ENCODE data around the gene THAP8.

THAP8 gene

DNA sequence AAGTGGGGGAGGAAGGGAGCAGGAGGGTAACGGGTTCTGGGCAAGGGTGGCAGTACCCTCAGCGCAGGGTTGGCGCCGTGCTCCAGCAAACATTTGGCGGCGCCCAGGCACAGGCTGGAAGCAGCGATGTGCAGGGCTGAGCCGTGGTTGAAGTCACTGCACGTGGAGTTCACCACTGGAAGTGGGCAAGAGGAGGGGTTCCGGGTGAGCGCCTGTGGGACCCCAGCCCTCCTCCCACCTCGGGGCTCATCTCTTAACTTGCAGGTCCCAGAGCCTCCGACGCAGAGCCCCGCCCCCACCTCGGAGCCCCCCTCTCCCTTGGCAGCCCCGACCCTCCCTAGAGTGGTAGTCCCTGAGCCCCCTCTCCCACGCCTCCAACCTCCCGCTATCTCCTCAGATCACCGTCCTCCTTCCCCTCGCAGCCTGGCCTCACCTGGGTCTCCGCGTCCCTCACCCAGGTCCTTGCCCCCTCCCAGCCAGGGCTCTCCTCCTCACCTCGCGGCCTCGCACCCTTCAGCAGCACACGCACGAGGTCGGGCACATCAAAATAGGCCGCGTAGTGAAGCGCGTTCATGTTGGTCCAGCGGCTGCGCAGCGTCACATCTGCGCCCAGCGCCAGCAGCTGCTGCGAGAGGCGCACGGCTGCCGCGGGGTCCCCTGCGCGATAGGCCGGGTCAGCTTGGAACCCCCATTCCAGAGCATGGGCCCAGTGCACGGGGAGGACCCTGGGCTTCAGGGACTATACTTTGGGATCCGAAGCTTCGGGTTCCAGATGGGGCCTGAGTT is 27.8 kb downstream of the THAP8 start:
- peaks cover 10 to 47% of the 10 kb centered on the region in 2 donors for H3K36me3 ChIP-seq (ENCODE audit: control insufficient read depth in 1 of 2, insufficient read depth in 2 of 2, low read length in 2 of 2)
- H3K27me3 ChIP-seq (ENCODE audit: low read depth, low read length), result no peaks in the 10 kb centered on the region
- no peak overlapping the region for H3K4me3 ChIP-seq (ENCODE audit: low read depth in 1 of 2, low read length in 2 of 2)
- no peak overlapping the region for H3K27ac ChIP-seq (ENCODE audit: low read length)
- no peaks in the 10 kb centered on the region for H3K9me3 ChIP-seq (ENCODE audit: control insufficient read depth in 1 of 2, low read length in 2 of 2)
- no peaks in the 10 kb centered on the region for H3K4me1 ChIP-seq (ENCODE audit: control insufficient read depth in 1 of 2, insufficient read depth in 2 of 2, low read length in 2 of 2)

DNA sequence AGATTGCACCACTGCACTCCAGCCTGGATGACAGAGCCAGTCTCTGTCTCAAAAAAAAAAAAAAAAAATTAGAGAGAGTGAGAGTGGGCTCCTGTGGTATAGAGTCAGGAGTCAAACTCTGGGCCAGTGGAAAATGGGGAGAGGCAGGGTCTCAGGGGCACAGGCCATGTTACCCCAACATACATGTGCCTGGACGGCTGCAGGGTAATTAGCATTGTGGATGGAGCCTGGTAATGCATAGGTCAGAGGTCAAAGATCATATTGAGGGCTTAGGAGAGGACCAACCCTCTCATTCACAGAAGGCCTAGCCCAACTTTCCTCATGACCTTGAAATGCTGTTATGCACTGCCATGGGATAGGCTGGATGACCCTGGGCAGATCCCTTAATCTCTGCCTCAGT is 28.5 kb downstream of the THAP8 start:
- Histone ChIP-seq H3K27me3 (ENCODE audit: low read depth, low read length) (no peaks in the 10 kb centered on the region), H3K27ac (ENCODE audit: low read length) (no peak overlapping the region), H3K9me3 (ENCODE audit: control insufficient read depth in 1 of 2, low read length in 2 of 2) (no peaks in the 10 kb centered on the region), H3K36me3 (ENCODE audit: control insufficient read depth in 1 of 2, insufficient read depth in 2 of 2, low read length in 2 of 2) (peaks cover 10 to 54% of the 10 kb centered on the region in 2 donors), H3K4me3 (ENCODE audit: low read depth in 1 of 2, low read length in 2 of 2) (no peak overlapping the region), H3K4me1 (ENCODE audit: control insufficient read depth in 1 of 2, insufficient read depth in 2 of 2, low read length in 2 of 2) (no peaks in the 10 kb centered on the region)

DNA sequence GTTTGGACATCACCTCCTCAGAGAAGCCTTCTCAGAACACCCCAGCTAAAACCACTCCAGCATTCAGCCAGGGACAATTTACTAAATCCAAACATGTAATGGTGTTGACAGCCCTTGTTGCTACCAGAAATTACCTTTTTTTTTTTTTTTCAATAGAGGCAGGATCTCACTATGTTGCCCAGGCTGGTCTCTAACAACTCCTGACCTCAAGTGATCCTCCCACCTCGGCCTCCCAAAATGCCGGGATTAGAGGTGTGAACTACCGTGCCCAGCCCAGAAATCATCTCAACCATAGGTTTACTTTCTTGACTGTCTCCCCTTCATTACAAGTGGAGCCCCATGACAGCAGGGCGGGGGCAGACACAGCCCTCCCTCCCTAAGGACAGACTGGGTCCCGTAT is 30.7 kb downstream of the THAP8 start:
- H3K27me3 ChIP-seq (ENCODE audit: low read depth, low read length), result no peaks in the 10 kb centered on the region
- no peaks in the 10 kb centered on the region for H3K9me3 ChIP-seq (ENCODE audit: control insufficient read depth in 1 of 2, low read length in 2 of 2)
- no peak overlapping the region for H3K27ac ChIP-seq (ENCODE audit: low read length)
- H3K4me1 ChIP-seq (ENCODE audit: control insufficient read depth in 1 of 2, insufficient read depth in 2 of 2, low read length in 2 of 2), result no peaks in the 10 kb centered on the region
- H3K36me3 ChIP-seq (ENCODE audit: control insufficient read depth in 1 of 2, insufficient read depth in 2 of 2, low read length in 2 of 2), result peaks cover 10 to 55% of the 10 kb centered on the region in 2 donors
- H3K4me3 ChIP-seq (ENCODE audit: low read depth in 1 of 2, low read length in 2 of 2), result no peak overlapping the region

DNA sequence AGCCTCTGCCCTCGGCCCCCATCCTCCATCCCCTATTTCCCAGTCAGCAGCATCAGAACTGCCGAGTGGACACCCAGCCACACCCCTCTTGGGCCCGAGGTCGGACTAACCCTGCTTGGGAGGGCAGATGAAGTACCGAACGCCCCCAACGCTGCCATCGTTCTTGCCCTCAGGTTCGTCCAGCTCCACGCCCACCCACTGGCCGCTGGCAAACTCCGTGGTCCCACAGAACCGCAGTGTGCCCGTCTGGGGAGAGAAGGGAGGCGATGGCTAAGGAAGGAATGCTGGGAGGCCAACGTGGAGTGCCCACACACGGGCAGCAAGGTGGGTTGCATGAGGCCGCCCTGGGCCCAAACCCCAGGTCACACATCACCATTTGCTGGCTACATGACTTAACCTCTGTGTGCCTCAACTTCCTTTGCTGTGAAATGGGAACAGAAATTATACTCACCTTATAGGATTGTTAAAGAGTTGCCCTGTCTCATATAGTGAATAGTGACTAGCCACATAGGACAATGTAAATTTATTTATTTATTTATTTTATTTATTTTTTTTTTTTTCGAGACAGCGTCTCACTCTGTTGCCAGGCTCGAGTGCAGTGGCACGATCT is 34.9 kb downstream of the THAP8 start:
- H3K4me1 ChIP-seq (ENCODE audit: control insufficient read depth in 1 of 2, insufficient read depth in 2 of 2, low read length in 2 of 2), result peaks cover 3 to 5% of the 10 kb centered on the region in 2 donors
- no peaks in the 10 kb centered on the region for H3K9me3 ChIP-seq (ENCODE audit: control insufficient read depth in 1 of 2, low read length in 2 of 2)
- H3K27me3 ChIP-seq (ENCODE audit: low read depth, low read length), result no peaks in the 10 kb centered on the region
- H3K4me3 ChIP-seq (ENCODE audit: low read depth in 1 of 2, low read length in 2 of 2), result no peak overlapping the region
- H3K27ac ChIP-seq (ENCODE audit: low read length), result no peak overlapping the region
- H3K36me3 ChIP-seq (ENCODE audit: control insufficient read depth in 1 of 2, insufficient read depth in 2 of 2, low read length in 2 of 2), result peaks cover 9 to 56% of the 10 kb centered on the region in 2 donors

DNA sequence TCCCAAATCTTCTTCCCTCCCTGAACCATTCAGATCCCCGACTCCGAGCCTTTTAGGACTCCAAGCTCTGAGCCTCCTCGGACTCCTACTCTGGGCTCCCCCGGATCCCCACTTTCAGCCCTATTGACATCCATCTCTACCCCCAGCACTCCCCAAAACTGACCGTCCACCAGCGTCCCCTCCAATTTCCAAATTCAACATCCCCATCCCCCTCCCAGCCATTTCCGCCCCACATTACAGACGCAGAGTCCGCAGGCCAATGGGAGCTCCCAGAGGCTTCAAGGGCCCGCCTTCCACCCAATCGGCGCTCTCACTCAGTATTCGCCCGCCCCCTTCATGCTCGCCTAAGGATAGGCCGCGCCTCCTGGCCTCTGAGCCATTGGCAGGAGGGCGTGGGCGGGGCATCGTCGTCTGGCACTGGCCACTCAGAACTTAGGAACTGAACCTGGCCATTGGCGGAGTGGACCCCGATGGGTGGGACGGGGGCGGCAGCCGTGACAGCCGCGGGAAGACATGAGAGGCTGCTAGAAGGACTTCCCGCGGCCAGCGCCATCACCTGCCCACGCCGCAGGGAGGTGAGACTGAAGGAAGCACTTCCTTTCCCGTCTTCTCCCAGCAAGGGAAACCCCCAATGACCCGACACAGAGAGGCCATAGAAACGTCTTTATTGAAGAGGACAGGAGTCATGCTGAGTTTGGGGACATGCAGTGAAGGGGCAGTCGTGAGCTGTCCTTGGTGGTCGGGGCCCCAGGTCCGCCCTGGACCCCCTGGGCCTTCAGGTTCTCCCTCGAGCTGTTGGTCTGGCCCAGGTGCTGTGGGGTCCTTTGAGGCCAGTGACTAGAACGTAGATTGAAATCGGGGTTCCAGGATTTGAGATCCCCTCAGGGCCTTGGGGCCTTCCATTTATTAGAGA is 39.8 kb downstream of the THAP8 start, which contains the start of gene ALKBH6:
TSS of gene ALKBH6 (minus strand) at position 202 of the 913 bp plus-strand sequence. CDS start 816 bp downstream, outside the sequence.
- H3K36me3 ChIP-seq (ENCODE audit: control insufficient read depth in 1 of 2, insufficient read depth in 2 of 2, low read length in 2 of 2), result peaks cover 4 to 27% of the 10 kb centered on the region in 2 donors
- H3K4me1 ChIP-seq (ENCODE audit: control insufficient read depth in 1 of 2, insufficient read depth in 2 of 2, low read length in 2 of 2), result peaks cover 3 to 18% of the 10 kb centered on the region in 2 donors
- no peaks in the 10 kb centered on the region for H3K9me3 ChIP-seq (ENCODE audit: control insufficient read depth in 1 of 2, low read length in 2 of 2)
- no peaks in the 10 kb centered on the region for H3K27me3 ChIP-seq (ENCODE audit: low read depth, low read length)
- H3K27ac ChIP-seq (ENCODE audit: low read length), result peak within 1 kb of the TSS; percentile 94
- H3K4me3 ChIP-seq (ENCODE audit: low read depth in 1 of 2, low read length in 2 of 2), result peak within 1 kb of the TSS; percentile 82 to 87

DNA sequence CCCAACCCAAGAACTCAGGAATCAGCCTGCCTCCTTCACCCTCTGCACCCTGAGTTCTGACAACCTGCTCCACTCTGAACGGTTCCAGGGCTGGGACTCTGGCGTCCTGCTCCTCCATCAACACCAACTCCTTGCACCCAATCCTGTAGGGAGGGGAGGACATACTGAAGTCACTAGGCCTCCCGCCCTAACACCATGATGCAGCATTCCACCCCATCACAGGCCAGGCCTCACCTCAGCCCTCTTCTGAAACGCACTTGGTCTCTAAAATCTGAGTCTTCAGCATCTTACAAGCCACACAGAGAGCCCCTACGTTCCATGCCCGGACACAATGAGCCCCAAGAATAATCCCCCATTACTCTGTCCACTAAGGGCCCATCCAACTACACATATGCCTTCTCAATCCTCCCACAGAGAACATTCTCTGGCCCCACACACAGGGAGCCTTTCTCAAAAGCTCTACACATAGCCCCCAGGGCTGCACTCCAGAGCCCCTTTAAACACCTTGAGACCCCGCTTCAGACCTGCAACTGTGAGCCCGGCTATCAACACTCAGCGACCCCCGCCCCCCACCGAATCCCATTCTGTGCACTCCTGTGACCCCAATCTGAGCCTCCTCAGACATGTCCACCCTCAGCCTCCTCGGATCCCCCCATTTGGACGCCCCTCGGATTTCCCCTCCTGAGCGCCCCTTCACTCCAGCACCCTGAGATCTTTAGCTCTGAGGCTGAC is 40.6 kb downstream of the THAP8 start:
- H3K27ac ChIP-seq (ENCODE audit: low read length), result peak overlapping the region; percentile 94

DNA sequence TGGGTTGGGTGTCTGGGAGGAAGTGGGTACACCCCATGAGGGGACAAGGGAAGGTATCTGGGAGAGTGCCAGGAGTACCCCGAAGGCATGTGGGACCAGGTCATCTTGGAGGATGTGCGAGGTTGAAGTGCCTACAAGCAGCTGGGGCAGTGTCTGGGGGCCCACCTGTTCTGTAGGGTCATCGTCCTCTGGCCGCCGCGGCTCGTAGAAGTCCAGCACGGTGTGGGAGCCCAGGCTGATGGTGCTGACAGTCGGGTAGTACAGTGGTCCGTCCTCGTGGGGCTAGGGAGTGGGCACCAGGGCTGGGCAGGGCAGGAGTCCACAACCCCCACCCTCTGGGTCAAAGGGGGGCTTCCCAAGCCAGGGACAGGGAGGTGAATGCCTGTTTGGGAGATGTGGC is 43.7 kb downstream of the THAP8 start:
- no peaks in the 10 kb centered on the region for H3K9me3 ChIP-seq (ENCODE audit: control insufficient read depth in 1 of 2, low read length in 2 of 2)
- peaks cover 6 to 18% of the 10 kb centered on the region in 2 donors for H3K4me1 ChIP-seq (ENCODE audit: control insufficient read depth in 1 of 2, insufficient read depth in 2 of 2, low read length in 2 of 2)
- no peaks in the 10 kb centered on the region for H3K27me3 ChIP-seq (ENCODE audit: low read depth, low read length)
- H3K27ac ChIP-seq (ENCODE audit: low read length), result no peak overlapping the region
- no peaks in the 10 kb centered on the region for H3K36me3 ChIP-seq (ENCODE audit: control insufficient read depth in 1 of 2, insufficient read depth in 2 of 2, low read length in 2 of 2)
- H3K4me3 ChIP-seq (ENCODE audit: low read depth in 1 of 2, low read length in 2 of 2), result no peak overlapping the region

More for the DNA sequence above, 40.6 kb downstream of the THAP8 start:
- Histone ChIP-seq H3K4me3 (ENCODE audit: low read depth in 1 of 2, low read length in 2 of 2) (peak overlapping the region; percentile 82 to 87), H3K36me3 (ENCODE audit: control insufficient read depth in 1 of 2, insufficient read depth in 2 of 2, low read length in 2 of 2) (peaks cover 4 to 27% of the 10 kb centered on the region in 2 donors), H3K4me1 (ENCODE audit: control insufficient read depth in 1 of 2, insufficient read depth in 2 of 2, low read length in 2 of 2) (peaks cover 6 to 18% of the 10 kb centered on the region in 2 donors), H3K27me3 (ENCODE audit: low read depth, low read length) (no peaks in the 10 kb centered on the region), H3K9me3 (ENCODE audit: control insufficient read depth in 1 of 2, low read length in 2 of 2) (no peaks in the 10 kb centered on the region)

DNA sequence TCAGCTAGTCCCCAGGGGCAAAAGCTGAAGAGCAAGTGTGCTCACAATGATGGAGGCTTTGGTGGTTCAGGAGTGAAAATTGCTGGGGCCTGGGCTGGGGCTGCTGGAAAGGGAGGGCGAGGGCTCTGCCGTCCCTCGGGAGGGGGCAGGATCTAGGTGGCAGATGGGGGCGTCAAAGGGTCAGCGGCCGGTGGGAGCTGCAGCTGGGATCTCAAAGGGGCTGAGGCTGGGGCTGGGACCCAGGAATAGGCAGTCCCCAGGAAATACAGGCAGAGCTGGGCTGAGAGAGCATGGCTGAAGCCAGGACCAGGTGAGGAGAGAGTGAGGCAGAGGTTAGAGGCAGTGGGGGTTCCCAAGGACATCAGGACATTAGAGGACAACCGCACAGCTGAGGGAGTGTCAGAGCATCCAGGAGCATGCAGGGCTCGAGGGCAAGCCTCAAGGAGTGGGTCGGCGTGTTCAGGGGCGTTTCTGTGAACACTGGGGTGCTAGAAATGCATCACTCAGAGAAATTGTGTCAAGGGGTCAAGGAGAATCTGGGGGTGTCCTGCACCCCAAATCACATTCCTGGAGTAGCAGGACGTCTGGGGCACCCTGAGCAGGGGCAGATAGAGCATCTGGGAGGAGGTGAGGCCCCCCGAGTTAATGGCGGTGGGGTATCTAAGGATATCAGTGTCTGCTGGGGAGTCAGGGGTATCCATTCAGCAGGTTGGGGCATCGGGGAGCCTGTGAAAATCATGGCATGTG is 44.3 kb downstream of the THAP8 start:
- Histone ChIP-seq H3K9me3 (ENCODE audit: control insufficient read depth in 1 of 2, low read length in 2 of 2) (no peaks in the 10 kb centered on the region), H3K36me3 (ENCODE audit: control insufficient read depth in 1 of 2, insufficient read depth in 2 of 2, low read length in 2 of 2) (no peaks in the 10 kb centered on the region), H3K27ac (ENCODE audit: low read length) (no peak overlapping the region), H3K4me1 (ENCODE audit: control insufficient read depth in 1 of 2, insufficient read depth in 2 of 2, low read length in 2 of 2) (peaks cover 6 to 17% of the 10 kb centered on the region in 2 donors), H3K4me3 (ENCODE audit: low read depth in 1 of 2, low read length in 2 of 2) (peak overlapping the region; percentile 33 to 48), H3K27me3 (ENCODE audit: low read depth, low read length) (no peaks in the 10 kb centered on the region)

DNA sequence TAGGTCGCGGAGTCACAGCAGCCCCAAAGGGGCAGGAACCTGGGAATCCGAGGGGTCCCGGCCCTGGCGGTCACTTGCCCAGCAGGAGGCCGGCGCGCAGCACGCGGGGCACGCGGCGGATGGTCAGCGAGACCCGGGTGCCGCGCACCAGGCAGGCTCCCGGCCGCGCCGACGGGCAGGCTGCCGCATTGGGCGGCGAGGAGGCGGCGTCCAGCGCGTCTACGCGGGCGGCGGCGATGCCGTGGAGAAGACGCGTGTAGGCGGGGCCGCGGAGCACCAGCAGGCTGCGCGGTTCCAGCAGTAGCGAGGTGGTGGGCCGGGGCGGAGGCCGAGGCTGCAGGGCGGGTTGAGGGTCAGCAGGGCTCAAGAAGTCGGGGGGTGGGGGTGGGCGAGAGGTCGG is 44.9 kb downstream of the THAP8 start:
- no peaks in the 10 kb centered on the region for H3K9me3 ChIP-seq (ENCODE audit: control insufficient read depth in 1 of 2, low read length in 2 of 2)

DNA sequence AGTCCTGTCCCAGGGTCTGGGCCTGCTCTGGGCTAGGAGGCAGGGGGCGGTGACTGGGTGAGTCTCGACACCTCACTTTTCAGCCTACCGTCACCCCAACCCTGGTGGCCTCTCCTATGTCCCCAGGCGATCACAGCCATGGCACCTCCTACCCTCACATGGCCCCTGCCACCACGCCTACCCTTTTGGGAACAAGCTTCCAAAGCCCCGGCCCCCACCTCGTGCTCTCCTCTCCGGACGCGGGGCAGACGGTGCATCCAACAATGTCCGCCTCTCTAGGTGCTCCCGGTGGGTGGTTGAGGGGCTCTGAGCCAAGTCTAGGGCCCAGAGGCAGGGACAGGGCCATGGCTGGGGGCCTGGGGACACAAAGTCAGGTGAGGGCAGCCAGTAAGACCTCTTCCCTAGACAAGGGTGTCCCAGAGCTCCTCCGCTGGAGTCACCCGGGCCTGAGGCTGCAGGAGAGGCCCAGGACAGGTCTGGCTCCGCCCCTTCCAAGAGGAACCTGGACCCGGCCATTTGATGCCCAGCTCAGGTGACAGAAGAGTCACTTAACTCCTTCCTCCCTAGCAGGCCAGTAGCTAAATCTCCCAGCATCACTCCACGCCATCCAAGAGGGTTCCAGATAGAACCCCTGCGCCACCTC is 45.6 kb downstream of the THAP8 start, which contains the start of gene SYNE4:
TSS of gene SYNE4 (minus strand) at position 478 of the 643 bp plus-strand sequence. CDS start at position 346, 132 bp downstream.
- Histone ChIP-seq H3K4me3 (ENCODE audit: low read depth in 1 of 2, low read length in 2 of 2) (peak within 1 kb of the TSS; percentile 33 to 48), H3K4me1 (ENCODE audit: control insufficient read depth in 1 of 2, insufficient read depth in 2 of 2, low read length in 2 of 2) (peaks cover 3 to 12% of the 10 kb centered on the region in 2 donors), H3K9me3 (ENCODE audit: control insufficient read depth in 1 of 2, low read length in 2 of 2) (no peaks in the 10 kb centered on the region), H3K27ac (ENCODE audit: low read length) (no peak within 1 kb of the TSS), H3K27me3 (ENCODE audit: low read depth, low read length) (no peaks in the 10 kb centered on the region), H3K36me3 (ENCODE audit: control insufficient read depth in 1 of 2, insufficient read depth in 2 of 2, low read length in 2 of 2) (no peaks in the 10 kb centered on the region)

More for the DNA sequence above, 44.9 kb downstream of the THAP8 start:
- no peaks in the 10 kb centered on the region for H3K36me3 ChIP-seq (ENCODE audit: control insufficient read depth in 1 of 2, insufficient read depth in 2 of 2, low read length in 2 of 2)
- H3K4me1 ChIP-seq (ENCODE audit: control insufficient read depth in 1 of 2, insufficient read depth in 2 of 2, low read length in 2 of 2), result peaks cover 3 to 13% of the 10 kb centered on the region in 2 donors
- no peaks in the 10 kb centered on the region for H3K27me3 ChIP-seq (ENCODE audit: low read depth, low read length)
- H3K27ac ChIP-seq (ENCODE audit: low read length), result no peak overlapping the region
- peak overlapping the region; percentile 33 to 48 for H3K4me3 ChIP-seq (ENCODE audit: low read depth in 1 of 2, low read length in 2 of 2)

Data from muscle layer of duodenum (tissue), 2 donors.